ENCODE results near the gene SGSH.

DNA sequence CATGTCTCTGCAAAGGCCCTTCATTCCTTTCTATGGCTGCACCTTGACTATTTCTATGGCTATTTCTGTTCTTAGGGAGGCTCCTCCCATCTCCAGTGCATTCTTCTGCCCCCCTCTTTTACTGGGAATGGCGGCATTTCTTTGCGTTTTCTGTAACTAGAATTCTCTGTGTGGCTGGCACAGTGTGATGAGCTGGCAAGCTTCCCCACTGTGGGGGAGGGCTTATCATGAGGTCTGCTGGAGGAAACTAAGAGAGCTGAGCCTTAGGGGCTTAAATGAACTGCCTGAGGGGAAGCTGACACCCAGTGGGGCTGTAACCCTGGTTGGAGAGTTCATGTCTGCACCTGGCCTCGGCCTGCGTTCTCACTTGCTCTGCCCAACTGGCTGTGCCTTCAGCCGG lies 51.8 kb downstream of the SGSH start:
- TF ChIP-seq, protein P1, sequence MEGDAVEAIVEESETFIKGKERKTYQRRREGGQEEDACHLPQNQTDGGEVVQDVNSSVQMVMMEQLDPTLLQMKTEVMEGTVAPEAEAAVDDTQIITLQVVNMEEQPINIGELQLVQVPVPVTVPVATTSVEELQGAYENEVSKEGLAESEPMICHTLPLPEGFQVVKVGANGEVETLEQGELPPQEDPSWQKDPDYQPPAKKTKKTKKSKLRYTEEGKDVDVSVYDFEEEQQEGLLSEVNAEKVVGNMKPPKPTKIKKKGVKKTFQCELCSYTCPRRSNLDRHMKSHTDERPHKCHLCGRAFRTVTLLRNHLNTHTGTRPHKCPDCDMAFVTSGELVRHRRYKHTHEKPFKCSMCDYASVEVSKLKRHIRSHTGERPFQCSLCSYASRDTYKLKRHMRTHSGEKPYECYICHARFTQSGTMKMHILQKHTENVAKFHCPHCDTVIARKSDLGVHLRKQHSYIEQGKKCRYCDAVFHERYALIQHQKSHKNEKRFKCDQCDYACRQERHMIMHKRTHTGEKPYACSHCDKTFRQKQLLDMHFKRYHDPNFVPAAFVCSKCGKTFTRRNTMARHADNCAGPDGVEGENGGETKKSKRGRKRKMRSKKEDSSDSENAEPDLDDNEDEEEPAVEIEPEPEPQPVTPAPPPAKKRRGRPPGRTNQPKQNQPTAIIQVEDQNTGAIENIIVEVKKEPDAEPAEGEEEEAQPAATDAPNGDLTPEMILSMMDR (IDR thresholded peaks at IDR 0.05): no peak
- TF ChIP-seq EZH2phosphoT487 (IDR thresholded peaks at IDR 0.05): no peak

Measured in neural progenitor cell (in vitro differentiated cells).